Ammon's horn (tissue), 1 donor: ENCODE measurements around the gene CCDC89.

ENCODE experiments used
- DNase-seq: peaks from one replicate; pipeline ENCODE4 v3.0.0-alpha.2; 2016; ENCODE audit warnings: low spot score

Gene CCDC89

GRCh38 chr11:85651118-85651517 lies 34.9 kb downstream of the CCDC89 start:
- no peak for DNase-seq

GRCh38 chr11:85647604-85648299 lies 38.2 kb downstream of the CCDC89 start, which contains the start of gene TMEM126A:
TMEM126A (plus strand) TSS chr11:85647967; CDS start chr11:85650256, 2,289 bp downstream.
- peak; percentile 93 for DNase-seq

GRCh38 chr11:85647078-85647477 lies 38.9 kb downstream of the CCDC89 start:
- no peak for DNase-seq

GRCh38 chr11:85643191-85643614 lies 42.8 kb downstream of the CCDC89 start:
- DNase-seq: no peak

GRCh38 chr11:85634747-85635146 lies 51.2 kb downstream of the CCDC89 start:
- no peak for DNase-seq
